Thyroid gland (tissue), 4 donors: ENCODE measurements around the gene C17orf113.

Experiments used
- CTCF ChIP-seq, 6 experiments: fragments of 200-600 bp in 3 of 6; fragments of 450-650 bp in 3 of 6; sonication (generic) in 3 of 6; IDR thresholded peaks; one replicate each; pipeline ENCODE4 v1.5.1; 2016 to 2019; ENCODE audit warnings: antibody characterized with exemption in 6 of 6, mild to moderate bottlenecking in 2 of 6, inconsistent platforms in 1 of 6, moderate library complexity in 1 of 6
- POLR2A ChIP-seq, 2 donors: fragments of 450-650 bp; IDR thresholded peaks; one replicate each; pipeline ENCODE4 v1.6.1; 2017; ENCODE audit warnings: antibody characterized with exemption in 2 of 2, mild to moderate bottlenecking in 2 of 2, moderate library complexity in 1 of 2

DNA sequence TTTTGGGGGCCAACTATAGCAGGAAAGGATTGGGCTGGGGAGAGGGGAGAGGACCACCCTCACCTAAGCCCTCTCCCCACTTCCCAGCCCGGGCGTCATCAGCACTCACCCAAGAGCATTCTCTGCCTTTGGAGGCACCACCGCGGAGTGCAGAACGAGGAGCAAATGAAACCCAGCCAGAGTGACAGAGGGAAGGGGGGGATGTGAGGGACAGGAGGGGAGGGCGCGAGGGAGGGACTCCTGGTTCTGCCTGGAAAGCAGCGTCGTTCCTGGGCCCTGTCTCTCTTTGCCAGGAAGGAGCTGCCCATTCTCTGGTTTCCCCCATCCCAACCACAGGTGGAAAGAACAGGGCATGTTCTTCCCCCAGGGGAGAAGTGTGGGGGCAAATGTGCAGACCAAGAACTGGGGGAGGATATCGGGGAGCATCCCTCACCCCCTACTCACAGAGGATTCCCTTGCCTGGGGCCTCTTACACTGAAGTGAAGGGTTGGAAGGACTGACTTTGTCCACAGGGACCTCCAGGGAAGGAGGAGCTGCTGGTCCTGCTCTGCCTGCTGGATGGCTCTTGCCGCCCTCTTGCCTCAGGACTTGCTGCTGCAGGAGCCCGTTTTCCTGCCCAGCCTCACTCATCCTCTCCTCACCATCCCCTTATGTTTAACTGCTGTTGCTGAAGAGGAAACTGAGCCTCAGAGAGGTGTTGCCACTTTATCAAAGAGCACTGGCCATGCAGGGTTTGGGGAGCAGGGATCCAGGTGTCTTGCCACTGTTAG lies 3.5 kb upstream of the C17orf113 start:
- TF ChIP-seq CTCF (IDR thresholded peaks at IDR 0.05) (no peak), POLR2A (IDR thresholded peaks at IDR 0.05) (no peak)
